Measurements from ENCODE around the gene CAMK2A. TPM values are rescaled to one million over a fixed set of nuclear protein-coding genes. Genes with fewer than 3 reads are reported as not detected.

CAMK2A gene
- polyA plus RNA-seq, 1 of the 3 experiments (the other 2 are of a cell fraction) = 0.10 TPM

DNA sequence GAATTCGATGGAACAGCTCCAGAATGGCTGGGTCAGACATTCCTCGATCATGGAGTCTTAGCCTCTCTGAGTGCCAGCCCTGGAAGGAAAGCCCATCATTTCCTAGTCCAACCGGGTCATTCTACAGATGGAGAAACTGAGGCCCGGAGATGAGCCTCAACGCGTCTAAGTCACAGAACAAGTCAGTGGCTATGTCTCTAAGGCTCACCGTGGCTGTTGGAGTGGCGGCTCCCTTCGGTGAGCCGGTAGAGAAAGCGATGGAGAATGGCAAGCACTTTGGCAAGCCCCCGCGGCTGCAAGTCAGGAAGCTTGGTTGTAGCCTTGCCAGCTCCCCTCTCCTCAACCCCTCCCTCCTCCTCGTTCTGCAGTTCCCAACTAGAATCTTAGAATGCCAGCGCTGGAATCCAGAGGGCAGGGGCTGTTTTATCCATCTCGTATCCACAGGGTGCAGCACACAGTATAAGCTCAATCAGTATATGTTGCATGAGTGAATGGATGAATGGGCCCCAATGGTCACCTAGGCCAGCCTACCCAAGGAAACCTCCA lies 13.6 kb upstream of the CAMK2A start (continued):
- no peak for TF ChIP-seq JUND (IDR thresholded peaks at IDR 0.05)
- TF ChIP-seq NRF1 (IDR thresholded peaks at IDR 0.05; ENCODE audit: low read depth, low read length) = no peak
- TF ChIP-seq, protein P1, sequence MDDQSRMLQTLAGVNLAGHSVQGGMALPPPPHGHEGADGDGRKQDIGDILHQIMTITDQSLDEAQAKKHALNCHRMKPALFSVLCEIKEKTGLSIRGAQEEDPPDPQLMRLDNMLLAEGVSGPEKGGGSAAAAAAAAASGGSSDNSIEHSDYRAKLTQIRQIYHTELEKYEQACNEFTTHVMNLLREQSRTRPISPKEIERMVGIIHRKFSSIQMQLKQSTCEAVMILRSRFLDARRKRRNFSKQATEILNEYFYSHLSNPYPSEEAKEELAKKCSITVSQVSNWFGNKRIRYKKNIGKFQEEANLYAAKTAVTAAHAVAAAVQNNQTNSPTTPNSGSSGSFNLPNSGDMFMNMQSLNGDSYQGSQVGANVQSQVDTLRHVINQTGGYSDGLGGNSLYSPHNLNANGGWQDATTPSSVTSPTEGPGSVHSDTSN (IDR thresholded peaks at IDR 0.05) = no peak

DNA sequence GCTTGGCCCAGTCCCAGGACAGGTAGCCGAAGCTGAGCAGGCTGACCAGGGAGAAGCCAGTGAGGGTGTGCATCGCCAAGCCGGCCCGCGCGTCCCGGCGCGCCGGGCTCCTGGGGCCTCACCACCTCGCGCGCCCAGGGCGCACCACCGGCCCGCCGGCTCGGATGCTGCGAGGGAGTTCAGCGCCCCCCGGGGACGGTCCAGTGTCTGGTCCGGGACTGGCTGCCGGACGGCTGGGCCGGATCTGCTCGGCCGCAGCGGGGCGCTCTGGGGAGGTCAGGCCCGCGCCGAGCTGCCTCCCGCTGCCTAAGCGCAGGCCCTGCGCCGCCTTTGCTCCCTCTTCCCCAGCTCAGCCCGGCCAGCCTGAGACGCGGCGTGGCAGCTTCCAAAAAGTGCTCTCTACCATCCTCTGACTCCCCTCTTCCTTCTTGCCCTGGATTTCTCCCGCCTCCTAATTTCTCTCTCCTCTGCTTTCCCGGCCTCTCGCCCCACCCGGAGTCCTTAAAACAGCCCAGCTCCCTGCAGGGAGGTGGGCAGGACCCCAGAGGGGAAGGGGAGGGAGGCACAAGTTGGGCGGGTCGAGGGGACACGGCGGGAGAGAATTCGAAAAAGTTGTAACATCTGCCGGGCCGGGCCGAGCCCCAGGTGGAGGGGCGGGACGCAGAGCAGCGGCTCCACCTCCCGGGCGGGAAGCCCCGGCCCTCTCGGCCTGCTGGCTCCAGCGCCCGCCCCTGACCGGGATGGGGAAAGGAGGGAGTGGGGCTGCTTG lies 12.9 kb upstream of the CAMK2A start, which contains the start of gene ARSI:
Gene ARSI (minus strand): TSS at position 605 of the 769 bp plus-strand sequence. CDS start 532 bp downstream, at position 73.
- Histone ChIP-seq H3K4me2 (no peak within 1 kb of the TSS), H3K9me2 (no peaks in the 10 kb centered on the region), H3F3A (replicated peaks; ENCODE audit: insufficient read depth) (peaks cover 17% of the 10 kb centered on the region), H2AFZ (ENCODE audit: low read depth) (no peak within 1 kb of the TSS), H3K4me1 (ENCODE audit: control insufficient read depth in 1 of 2, insufficient read depth in 2 of 2, low read depth in 1 of 2, low read length in 1 of 2) (peaks cover 4 to 25% of the 10 kb centered on the region in 2 experiments; a peak in 3 of 4 replicates), H3K27me3 (ENCODE audit: insufficient read depth) (no peaks in the 10 kb centered on the region), H3K36me3 (replicated peaks in 1 of 2; ENCODE audit: control insufficient read depth in 1 of 2, insufficient read depth in 2 of 2, low read length in 1 of 2) (no peaks in the 10 kb centered on the region), H4K20me1 (ENCODE audit: insufficient read depth) (no peaks in the 10 kb centered on the region), H3K9me3 (no peaks in the 10 kb centered on the region), H3K9ac (no peak within 1 kb of the TSS), H3K4me3 (ENCODE audit: low read depth in 2 of 2, low read length in 1 of 2) (no peak within 1 kb of the TSS), H3K79me2 (ENCODE audit: insufficient read depth) (no peaks in the 10 kb centered on the region), H3K27ac (ENCODE audit: low read depth in 2 of 2, low read length in 1 of 2) (peak within 1 kb of the TSS in 1 of 2 experiments; percentile 18; a peak in 2 of 4 replicates)
- ChIA-PET POLR2A (no interaction called here), CTCF (interaction anchor here (0.6 to 1.8 kb wide), 3 partner anchors 12 to 131 kb away, joined by 3 to 5 read pairs (median 3); partner anchors contain the start of gene CAMK2A)
- TF ChIP-seq MEF2A (IDR thresholded peaks at IDR 0.05; ENCODE audit: borderline replicate concordance, low read depth) = no peak
- TF ChIP-seq RCOR1 (IDR thresholded peaks at IDR 0.05; ENCODE audit: low read length) = no peak
- no peak for TF ChIP-seq RXRA (IDR thresholded peaks at IDR 0.05; ENCODE audit: borderline replicate concordance, low read depth)
- TF ChIP-seq TCF12 (IDR thresholded peaks at IDR 0.05) = no peak
- no peak for DNase-seq
- 87% methylated on average over 39 of the region's 63 CpGs for whole genome bisulfite sequencing (ENCODE audit: low lambda C conversion rate)

DNA sequence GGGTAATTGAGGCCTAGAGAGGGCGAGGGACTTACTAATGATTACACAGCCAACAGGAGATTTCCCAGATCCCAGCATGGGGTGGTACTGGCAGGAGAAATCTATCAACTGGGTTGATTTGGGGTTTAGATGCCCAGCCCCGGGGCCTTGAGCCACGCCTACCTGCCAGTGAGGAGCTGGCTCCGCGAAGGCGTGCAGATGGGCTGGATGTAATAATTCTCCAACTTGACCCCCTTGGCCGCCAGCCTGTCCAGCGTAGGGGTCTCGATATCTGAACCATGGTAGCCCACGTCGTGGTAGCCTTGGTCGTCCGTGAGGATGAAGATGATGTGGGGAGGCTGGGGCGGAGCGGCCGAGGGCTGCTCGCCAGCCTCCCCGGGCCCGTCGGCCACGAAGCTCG lies 12.3 kb upstream of the CAMK2A start:
- Histone ChIP-seq H3K9me3 (no peaks in the 10 kb centered on the region), H3K9me2 (no peaks in the 10 kb centered on the region), H3K4me1 (ENCODE audit: control insufficient read depth in 1 of 2, insufficient read depth in 2 of 2, low read depth in 1 of 2, low read length in 1 of 2) (peaks cover 4 to 25% of the 10 kb centered on the region in 2 experiments; a peak in 3 of 4 replicates), H4K20me1 (ENCODE audit: insufficient read depth) (no peaks in the 10 kb centered on the region), H3K27ac (ENCODE audit: low read depth in 2 of 2, low read length in 1 of 2) (no peak overlapping the region), H3K4me2 (no peak overlapping the region), H3K9ac (no peak overlapping the region), H3K36me3 (replicated peaks in 1 of 2; ENCODE audit: control insufficient read depth in 1 of 2, insufficient read depth in 2 of 2, low read length in 1 of 2) (no peaks in the 10 kb centered on the region), H3K4me3 (ENCODE audit: low read depth in 2 of 2, low read length in 1 of 2) (no peak overlapping the region), H3K27me3 (ENCODE audit: insufficient read depth) (no peaks in the 10 kb centered on the region), H3K79me2 (ENCODE audit: insufficient read depth) (no peaks in the 10 kb centered on the region), H3F3A (replicated peaks; ENCODE audit: insufficient read depth) (peaks cover 17% of the 10 kb centered on the region), H2AFZ (ENCODE audit: low read depth) (no peak overlapping the region)
- TF ChIP-seq MEF2A (IDR thresholded peaks at IDR 0.05; ENCODE audit: borderline replicate concordance, low read depth) (no peak), ELF1 (IDR thresholded peaks at IDR 0.05) (no peak), GATA2 (CRISPR knock-in tag; IDR thresholded peaks at IDR 0.05) (no peak), EZH2phosphoT487 (IDR thresholded peaks at IDR 0.05; ENCODE audit: borderline replicate concordance, low read depth) (no peak)
- TF ChIP-seq, protein P2, sequence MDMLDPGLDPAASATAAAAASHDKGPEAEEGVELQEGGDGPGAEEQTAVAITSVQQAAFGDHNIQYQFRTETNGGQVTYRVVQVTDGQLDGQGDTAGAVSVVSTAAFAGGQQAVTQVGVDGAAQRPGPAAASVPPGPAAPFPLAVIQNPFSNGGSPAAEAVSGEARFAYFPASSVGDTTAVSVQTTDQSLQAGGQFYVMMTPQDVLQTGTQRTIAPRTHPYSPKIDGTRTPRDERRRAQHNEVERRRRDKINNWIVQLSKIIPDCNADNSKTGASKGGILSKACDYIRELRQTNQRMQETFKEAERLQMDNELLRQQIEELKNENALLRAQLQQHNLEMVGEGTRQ (IDR thresholded peaks at IDR 0.05; ENCODE audit: borderline replicate concordance, low read depth, low read length) = no peak
- TF ChIP-seq, protein P3, sequence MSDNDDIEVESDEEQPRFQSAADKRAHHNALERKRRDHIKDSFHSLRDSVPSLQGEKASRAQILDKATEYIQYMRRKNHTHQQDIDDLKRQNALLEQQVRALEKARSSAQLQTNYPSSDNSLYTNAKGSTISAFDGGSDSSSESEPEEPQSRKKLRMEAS (IDR thresholded peaks at IDR 0.05; ENCODE audit: low read depth) = no peak
- TF ChIP-seq, protein P1 (IDR thresholded peaks at IDR 0.05) = no peak
- TF ChIP-seq, protein P4, sequence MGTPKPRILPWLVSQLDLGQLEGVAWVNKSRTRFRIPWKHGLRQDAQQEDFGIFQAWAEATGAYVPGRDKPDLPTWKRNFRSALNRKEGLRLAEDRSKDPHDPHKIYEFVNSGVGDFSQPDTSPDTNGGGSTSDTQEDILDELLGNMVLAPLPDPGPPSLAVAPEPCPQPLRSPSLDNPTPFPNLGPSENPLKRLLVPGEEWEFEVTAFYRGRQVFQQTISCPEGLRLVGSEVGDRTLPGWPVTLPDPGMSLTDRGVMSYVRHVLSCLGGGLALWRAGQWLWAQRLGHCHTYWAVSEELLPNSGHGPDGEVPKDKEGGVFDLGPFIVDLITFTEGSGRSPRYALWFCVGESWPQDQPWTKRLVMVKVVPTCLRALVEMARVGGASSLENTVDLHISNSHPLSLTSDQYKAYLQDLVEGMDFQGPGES (IDR thresholded peaks at IDR 0.05; ENCODE audit: low read depth, low read length) = no peak
- WGBS (ENCODE audit: low lambda C conversion rate) = 90% methylated on average over 17 of the region's 22 CpGs
- CTCF ChIA-PET = interaction anchor here (0.6 to 0.7 kb wide), 2 partner anchors 30 to 131 kb away, joined by 3 read pairs; no protein-coding TSS in a partner anchor
- POLR2A ChIA-PET = no interaction called here
- DNase-seq = no peak
